Endothelial cell (in vitro differentiated cells): ENCODE data around the gene PTPRE. TPM values are rescaled to one million over a fixed set of nuclear protein-coding genes. Genes with fewer than 3 reads are reported as not detected.

Experiments
- DNase-seq: peaks from one replicate; pipeline ENCODE4 v3.0.0; 2021; ENCODE audit warnings: low spot score
- H3K27ac Mint-ChIP-seq: one replicate; pipeline ENCODE4 v1.8.0; 2021; ENCODE audit warnings: mixed read lengths, inconsistent platforms; ENCODE audit not compliant: unreplicated experiment
- H3K27me3 Mint-ChIP-seq: one replicate; pipeline ENCODE4 v1.8.0; 2021; ENCODE audit warnings: mild to moderate bottlenecking, moderate library complexity, mixed read lengths, inconsistent platforms; ENCODE audit not compliant: unreplicated experiment
- H3K36me3 Mint-ChIP-seq: one replicate; pipeline ENCODE4 v1.8.0; 2021; ENCODE audit warnings: mild to moderate bottlenecking, low read depth, mixed read lengths, inconsistent platforms; ENCODE audit not compliant: unreplicated experiment
- H3K4me1 Mint-ChIP-seq: one replicate; pipeline ENCODE4 v1.8.0; 2021; ENCODE audit warnings: mild to moderate bottlenecking, mixed read lengths, inconsistent platforms; ENCODE audit not compliant: unreplicated experiment
- H3K4me3 Mint-ChIP-seq: one replicate; pipeline ENCODE4 v1.8.0; 2021; ENCODE audit warnings: mild to moderate bottlenecking, mixed read lengths, inconsistent platforms; ENCODE audit not compliant: unreplicated experiment
- H3K9me3 Mint-ChIP-seq: one replicate; pipeline ENCODE4 v1.8.0; 2021; ENCODE audit warnings: mixed read lengths, inconsistent platforms; ENCODE audit not compliant: unreplicated experiment
- CTCF ChIP-seq: fragments of 200-600 bp; sonication (generic); IDR thresholded peaks from one replicate; pipeline ENCODE4 v1.5.0; 2021; ENCODE audit warnings: antibody characterized with exemption; ENCODE audit not compliant: unreplicated experiment
- total RNA-seq: library from RNA; stranded (reverse); fragmentation: NEBNext Ultra II Directional; extraction: Animal tissue kit (Norgen Biotek cat#: 25700); gene quantifications from one replicate; pipeline ENCODE4 v1.2.1, GENCODE V29; 2021; ENCODE audit not compliant: unreplicated experiment

Gene PTPRE
- total RNA-seq, 1 donor from 2014 or later: 117 TPM

- H3K27ac Mint-ChIP-seq: no peak overlapping the region
- H3K36me3 Mint-ChIP-seq: peaks cover 63% of the 10 kb centered on the region
- H3K4me1 Mint-ChIP-seq: peaks cover under 1% of the 10 kb centered on the region
- H3K27me3 Mint-ChIP-seq: peaks cover 6% of the 10 kb centered on the region
- peak; percentile 67 for DNase-seq
- peak; percentile 70 for TF ChIP-seq CTCF
- no peak overlapping the region for H3K4me3 Mint-ChIP-seq
- no peaks in the 10 kb centered on the region for H3K9me3 Mint-ChIP-seq
Measured at GRCh38 chr10:128078136-128078969, 171.4 kb downstream of the PTPRE start.

- peak overlapping the region; percentile 73 for H3K4me3 Mint-ChIP-seq
- no peaks in the 10 kb centered on the region for H3K9me3 Mint-ChIP-seq
- DNase-seq: no peak
- H3K27me3 Mint-ChIP-seq: peaks cover 6% of the 10 kb centered on the region
- peaks cover 12% of the 10 kb centered on the region for H3K4me1 Mint-ChIP-seq
- no peak overlapping the region for H3K27ac Mint-ChIP-seq
- H3K36me3 Mint-ChIP-seq: peaks cover 65% of the 10 kb centered on the region
- no peak for TF ChIP-seq CTCF
Measured at GRCh38 chr10:128080231-128080630, 173.3 kb downstream of the PTPRE start.

GRCh38 chr10:128080641-128081040 is 173.7 kb downstream of the PTPRE start:
- DNase-seq: no peak
- Mint-ChIP-seq H3K4me1 (peaks cover 12% of the 10 kb centered on the region), H3K27me3 (peaks cover 6% of the 10 kb centered on the region), H3K9me3 (no peaks in the 10 kb centered on the region), H3K36me3 (peaks cover 66% of the 10 kb centered on the region), H3K27ac (no peak overlapping the region), H3K4me3 (peak overlapping the region; percentile 47)
- TF ChIP-seq CTCF: no peak

GRCh38 chr10:128081222-128081621 is 174.3 kb downstream of the PTPRE start:
- TF ChIP-seq CTCF: no peak
- Mint-ChIP-seq H3K27me3 (peaks cover 6% of the 10 kb centered on the region), H3K27ac (no peak overlapping the region), H3K36me3 (peaks cover 65% of the 10 kb centered on the region), H3K4me3 (no peak overlapping the region), H3K4me1 (peaks cover 12% of the 10 kb centered on the region), H3K9me3 (no peaks in the 10 kb centered on the region)
- no peak for DNase-seq

- H3K4me3 Mint-ChIP-seq: no peak overlapping the region
- no peak for DNase-seq
- H3K9me3 Mint-ChIP-seq: no peaks in the 10 kb centered on the region
- H3K27me3 Mint-ChIP-seq: peaks cover 5% of the 10 kb centered on the region
- peaks cover 60% of the 10 kb centered on the region for H3K36me3 Mint-ChIP-seq
- no peak overlapping the region for H3K27ac Mint-ChIP-seq
- TF ChIP-seq CTCF: no peak
- peaks cover 12% of the 10 kb centered on the region for H3K4me1 Mint-ChIP-seq
Measured at GRCh38 chr10:128081720-128082119, 174.8 kb downstream of the PTPRE start.
